GM19438 (cell line): ENCODE measurements around the gene PRKCSH.
A peak's percentile ranks its signal among the peaks of the same experiment; 100 is the strongest.
"Not testable (repeated sequence)": the region's sequence is repeated elsewhere in the genome, so short reads cannot be mapped to it uniquely, and the experiment has no call there.

Source experiments
- ATAC-seq: cut with Tn5 transposase; IDR thresholded peaks from one replicate; pipeline ENCODE4 v1.9.1; 2021; ENCODE audit warnings: low read depth; ENCODE audit not compliant: unreplicated experiment

PRKCSH gene

GRCh38 chr19:11468266-11468845 lies 32.9 kb downstream of the PRKCSH start:
- ATAC-seq, result not testable (repeated sequence)

DNA sequence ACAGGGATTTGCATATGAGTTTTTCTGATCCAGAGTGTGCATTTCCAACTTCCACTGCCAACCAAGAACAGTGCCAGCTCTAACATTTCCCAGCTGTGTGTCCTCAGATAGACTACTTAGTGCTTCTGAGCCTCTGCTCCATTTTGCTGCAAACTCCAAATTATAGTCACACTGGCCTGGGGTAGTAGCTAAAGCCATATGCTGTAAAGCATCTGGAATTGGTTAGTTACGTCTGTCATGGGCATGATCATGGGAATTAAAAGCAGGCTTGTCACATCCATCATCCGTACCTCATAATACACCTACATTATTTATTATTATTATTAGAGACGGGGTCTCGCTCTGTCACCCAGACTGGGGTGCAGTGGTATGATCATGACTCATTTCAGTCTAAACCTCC lies 38.3 kb downstream of the PRKCSH start:
- no peak for ATAC-seq

GRCh38 chr19:11475343-11475742 lies 39.9 kb downstream of the PRKCSH start:
- ATAC-seq, result not testable (repeated sequence)

GRCh38 chr19:11475861-11476260 lies 40.4 kb downstream of the PRKCSH start:
- no peak for ATAC-seq

DNA sequence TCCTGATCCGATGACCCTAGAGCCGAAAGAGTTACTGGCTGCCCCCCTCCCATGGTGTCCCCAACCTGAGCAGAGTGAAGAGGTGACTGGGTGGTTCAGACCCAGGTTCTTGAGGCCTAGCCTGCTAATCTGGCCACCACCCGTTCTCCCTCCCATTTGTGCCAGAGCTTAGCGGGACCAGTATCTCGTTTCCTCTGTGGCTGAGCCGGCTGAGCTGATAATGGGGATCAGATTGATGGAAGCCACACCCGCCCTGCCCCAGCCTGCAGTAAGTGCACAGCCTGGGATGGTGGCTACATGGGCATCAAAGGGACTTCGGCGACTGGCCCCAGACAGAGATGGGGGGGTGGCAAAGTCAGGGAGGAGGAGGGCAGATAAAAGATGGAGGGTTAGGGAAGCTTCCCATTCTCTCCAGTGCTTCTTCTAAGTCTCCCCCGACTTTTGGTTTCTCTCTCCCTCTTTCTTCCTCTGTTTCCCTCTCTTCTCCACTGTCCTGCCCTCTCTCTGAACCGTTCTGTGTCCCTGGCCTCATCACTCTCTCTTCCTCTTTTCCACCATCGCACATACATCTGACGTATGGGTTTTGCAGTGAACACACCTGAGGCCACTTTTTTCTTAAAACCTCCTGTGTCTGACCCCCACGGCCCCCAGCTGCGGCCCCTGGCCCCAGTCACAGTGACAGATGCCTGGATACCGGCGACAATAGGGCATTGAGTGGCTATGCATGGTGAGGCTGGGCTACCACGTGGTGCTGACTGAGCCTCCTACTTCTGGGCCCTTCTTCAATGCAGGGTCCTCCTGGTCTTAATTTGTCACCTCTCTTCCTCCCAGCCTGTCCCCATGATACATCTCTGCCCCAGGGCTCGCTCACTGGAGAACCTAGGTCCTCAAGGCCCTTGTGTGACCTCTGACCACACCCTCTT lies 43.0 kb downstream of the PRKCSH start:
- ATAC-seq, result no peak

GRCh38 chr19:11479090-11479897 lies 43.9 kb downstream of the PRKCSH start:
- no peak for ATAC-seq

- ATAC-seq, result no peak
These were observed 44.7 kb downstream of the PRKCSH start for GRCh38 chr19:11479898-11480714.

DNA sequence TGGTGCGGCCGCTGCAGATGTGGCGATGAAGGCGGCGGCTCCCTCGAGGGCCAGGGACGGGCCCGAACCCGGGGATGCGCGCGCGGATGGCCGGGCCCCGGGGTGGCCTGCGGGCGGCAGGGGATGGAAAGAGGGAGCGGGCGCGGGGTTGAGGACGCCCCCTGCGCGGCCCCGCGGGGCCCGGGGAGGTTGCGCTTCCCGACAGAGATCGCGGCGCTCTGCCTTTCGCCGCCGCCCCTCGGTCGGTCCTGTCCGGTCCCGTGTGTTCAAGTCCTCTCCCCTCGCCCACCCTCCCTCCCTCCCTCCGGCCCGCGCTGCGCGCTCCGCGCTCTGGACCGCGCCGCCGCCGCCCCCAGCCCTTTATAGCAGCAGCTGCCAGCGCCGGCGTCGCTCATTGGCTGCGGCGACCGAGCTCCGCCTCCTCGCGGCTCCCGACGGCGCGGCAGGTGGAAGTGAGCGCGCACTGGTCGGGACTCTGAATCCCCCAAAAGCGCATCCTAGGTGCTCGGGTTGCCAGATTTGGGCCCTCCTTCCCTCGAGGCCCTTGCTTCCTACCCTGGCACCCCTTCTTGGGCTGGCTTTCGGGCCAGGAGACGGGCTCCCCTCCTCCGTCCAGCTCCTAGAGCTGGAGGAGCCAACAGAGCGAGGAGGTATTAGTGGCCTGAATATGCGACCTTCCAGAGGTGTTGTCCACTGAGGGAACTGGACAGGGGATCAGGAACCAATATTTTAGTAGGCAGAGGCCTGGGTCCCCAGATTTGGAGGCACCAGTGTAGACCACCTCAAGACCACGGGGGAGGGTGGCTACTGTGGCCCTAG lies 45.5 kb downstream of the PRKCSH start, which contains the start of gene ELAVL3:
Gene ELAVL3 (minus strand): TSS at position 332 of the 819 bp plus-strand sequence. CDS start 438 bp downstream, outside the sequence.
- no peak for ATAC-seq

DNA sequence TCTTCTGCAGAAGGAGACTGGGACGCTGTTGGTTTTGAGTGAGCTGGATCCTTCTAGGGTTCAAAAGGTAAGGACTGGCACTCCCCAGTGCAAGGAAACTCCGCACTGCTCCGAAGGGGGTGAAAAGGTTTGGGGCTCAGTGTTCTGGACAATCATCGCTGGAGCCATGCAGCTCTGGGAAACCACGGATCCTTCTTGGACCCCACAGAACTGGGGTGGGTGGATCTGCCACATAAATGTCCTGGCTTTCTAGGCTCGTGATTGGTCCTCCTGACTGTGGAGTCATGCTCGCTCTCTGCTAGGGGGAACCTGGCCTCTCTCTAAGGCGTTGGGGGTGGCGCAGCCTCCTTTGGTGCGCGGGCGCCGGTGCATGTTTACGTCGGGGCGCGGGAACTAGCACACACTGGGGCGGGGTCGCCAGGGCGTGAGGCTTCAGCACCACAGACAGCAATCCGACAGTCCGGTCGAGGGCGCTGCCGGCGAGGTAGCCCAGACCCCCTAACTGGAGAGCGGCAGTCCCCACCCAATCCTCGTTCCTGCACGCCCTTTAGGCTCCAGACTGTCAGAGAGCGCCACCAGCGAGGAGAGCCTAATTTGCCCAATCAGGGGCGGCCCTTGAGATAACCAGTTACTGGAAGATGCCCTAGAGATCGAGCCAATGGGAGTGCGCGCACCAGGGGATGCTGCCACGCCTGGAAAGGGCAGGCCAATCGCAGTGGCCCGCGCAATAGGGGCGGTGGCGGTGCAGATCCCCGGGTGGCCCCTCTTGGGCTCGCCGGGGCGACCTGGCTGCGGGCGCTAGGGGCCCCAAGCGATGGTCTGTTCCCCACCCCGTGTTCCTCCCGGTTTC lies 46.3 kb downstream of the PRKCSH start:
- ATAC-seq, result peak; percentile 73

GRCh38 chr19:11482384-11483050 lies 47.1 kb downstream of the PRKCSH start:
- ATAC-seq, result peak; percentile 51

GRCh38 chr19:11483366-11484111 lies 48.1 kb downstream of the PRKCSH start:
- no peak for ATAC-seq

GRCh38 chr19:11485245-11485837 lies 49.9 kb downstream of the PRKCSH start:
- ATAC-seq, result no peak

GRCh38 chr19:11486661-11487503 lies 51.4 kb downstream of the PRKCSH start:
- ATAC-seq, result no peak

DNA sequence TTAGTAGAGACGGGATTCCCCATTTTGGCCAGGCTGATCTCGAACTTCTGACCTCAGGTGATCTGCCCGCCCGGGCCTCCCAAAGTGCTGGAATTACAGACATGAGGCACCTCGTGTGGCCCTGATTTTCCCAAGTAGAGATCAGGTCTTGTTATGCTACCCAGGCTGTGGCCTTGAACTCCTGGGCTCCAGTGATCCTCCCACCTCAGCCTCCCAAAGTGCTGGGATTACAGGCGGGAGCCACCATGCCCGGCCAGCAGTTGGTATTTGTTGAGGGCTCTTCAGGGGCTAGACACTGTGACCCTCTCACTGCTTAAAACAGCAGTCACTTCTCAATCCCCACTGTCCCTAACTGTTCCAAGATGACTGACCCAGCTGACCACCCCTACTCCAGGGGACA lies 53.9 kb downstream of the PRKCSH start:
- no peak for ATAC-seq

DNA sequence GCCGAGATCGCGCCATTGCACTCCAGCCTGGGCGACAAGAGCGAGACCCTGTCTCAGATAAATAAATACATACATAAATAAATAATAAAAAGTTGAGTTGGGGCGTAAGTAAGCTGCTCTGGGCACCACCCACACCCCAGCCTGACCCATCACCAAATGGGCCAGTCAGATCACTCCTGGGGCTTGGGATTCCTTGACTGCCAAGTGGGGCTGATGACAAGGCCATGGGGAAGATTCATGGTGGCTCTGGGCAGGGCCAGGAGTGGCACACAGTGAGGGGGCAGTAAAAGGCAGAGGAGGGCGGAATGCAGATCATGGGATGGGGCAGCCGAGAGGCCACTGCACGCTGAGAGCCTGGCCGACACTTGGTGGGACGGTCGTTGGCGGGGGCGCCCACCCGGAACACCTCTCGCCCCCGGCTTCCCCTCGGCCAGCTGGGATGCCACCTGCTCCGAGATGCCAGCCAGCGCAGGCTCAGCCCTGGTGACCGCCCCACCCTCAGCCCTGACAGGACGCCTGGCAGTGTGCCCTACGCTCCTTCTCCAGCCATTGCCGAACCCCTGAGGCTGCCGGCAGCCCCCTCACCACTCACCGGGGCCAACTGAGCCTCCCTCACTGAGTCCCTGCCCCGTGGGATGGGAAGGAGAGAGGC lies 59.3 kb downstream of the PRKCSH start:
- no peak for ATAC-seq
